DOHH2 (cell line): ENCODE measurements around the gene GOLT1B.

Source experiments
- EZH2phosphoT487 ChIP-seq: fragments of 200-600 bp; sonication (generic); IDR thresholded peaks from 2 replicates; pipeline ENCODE4 v1.6.1; 2017; ENCODE audit warnings: borderline replicate concordance, mild to moderate bottlenecking, antibody characterized with exemption, low read length, moderate library complexity, mixed read lengths
- TF ChIP-seq, protein P1 (sequence below): fragments of 200-600 bp; sonication (generic); IDR thresholded peaks from one replicate; pipeline ENCODE4 v1.5.1; 2014; ENCODE audit warnings: antibody characterized with exemption, mild to moderate bottlenecking, low read depth, low read length; ENCODE audit not compliant: poor library complexity, severe bottlenecking

- TF ChIP-seq, protein P1, sequence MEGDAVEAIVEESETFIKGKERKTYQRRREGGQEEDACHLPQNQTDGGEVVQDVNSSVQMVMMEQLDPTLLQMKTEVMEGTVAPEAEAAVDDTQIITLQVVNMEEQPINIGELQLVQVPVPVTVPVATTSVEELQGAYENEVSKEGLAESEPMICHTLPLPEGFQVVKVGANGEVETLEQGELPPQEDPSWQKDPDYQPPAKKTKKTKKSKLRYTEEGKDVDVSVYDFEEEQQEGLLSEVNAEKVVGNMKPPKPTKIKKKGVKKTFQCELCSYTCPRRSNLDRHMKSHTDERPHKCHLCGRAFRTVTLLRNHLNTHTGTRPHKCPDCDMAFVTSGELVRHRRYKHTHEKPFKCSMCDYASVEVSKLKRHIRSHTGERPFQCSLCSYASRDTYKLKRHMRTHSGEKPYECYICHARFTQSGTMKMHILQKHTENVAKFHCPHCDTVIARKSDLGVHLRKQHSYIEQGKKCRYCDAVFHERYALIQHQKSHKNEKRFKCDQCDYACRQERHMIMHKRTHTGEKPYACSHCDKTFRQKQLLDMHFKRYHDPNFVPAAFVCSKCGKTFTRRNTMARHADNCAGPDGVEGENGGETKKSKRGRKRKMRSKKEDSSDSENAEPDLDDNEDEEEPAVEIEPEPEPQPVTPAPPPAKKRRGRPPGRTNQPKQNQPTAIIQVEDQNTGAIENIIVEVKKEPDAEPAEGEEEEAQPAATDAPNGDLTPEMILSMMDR: no peak
- no peak for TF ChIP-seq EZH2phosphoT487
These were observed 541 bp downstream of the GOLT1B start for GRCh38 chr12:21502164-21502496.
